SKM-1 (cell line): ENCODE measurements around the gene ZBTB14.

Source experiments
- DNase-seq: peaks from one replicate; lab custom pipeline; 2025; ENCODE audit not compliant: unreplicated experiment; lab: John Stamatoyannopoulos, UW

The ZBTB14 gene

DNA sequence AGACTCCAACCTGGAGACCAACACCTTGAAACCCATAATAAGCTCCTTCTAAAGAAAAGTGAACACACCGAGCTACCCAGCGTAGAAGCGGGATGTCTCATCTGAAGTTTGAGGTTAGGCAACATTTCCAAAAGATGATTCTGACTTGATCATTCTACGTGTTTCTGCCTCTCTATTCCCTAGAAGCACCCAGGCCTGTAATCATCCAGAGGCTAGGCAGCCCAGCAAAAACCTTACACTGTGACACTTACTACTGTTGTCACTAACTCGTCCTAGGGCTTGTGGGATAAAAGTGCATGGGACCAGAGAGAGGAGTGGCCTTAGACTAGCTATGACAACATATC is 1.4 kb downstream of the ZBTB14 start:
- DNase-seq: no peak

DNA sequence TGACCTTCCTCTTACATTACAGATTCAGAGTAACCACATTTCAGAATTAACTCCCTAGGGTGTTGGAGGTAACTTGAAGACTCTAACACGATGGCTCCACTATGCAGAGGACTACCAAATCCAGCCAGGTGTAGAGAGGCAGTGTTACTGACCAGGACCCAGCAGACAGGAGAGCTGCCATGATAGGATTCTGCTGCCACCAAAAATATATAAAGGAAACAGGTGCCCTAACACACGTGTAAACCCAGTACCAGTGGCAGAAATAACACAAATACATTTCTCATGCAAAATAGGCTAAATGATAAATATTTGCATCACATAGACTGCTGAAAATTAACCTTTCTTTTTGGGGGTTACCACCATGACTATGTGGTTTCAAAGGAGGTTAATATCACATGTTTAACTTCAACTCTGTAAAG is 7.0 kb downstream of the ZBTB14 start:
- DNase-seq: no peak

- no peak for DNase-seq
Measured at GRCh38 chr18:5287854-5288253, 7.7 kb downstream of the ZBTB14 start.

DNA sequence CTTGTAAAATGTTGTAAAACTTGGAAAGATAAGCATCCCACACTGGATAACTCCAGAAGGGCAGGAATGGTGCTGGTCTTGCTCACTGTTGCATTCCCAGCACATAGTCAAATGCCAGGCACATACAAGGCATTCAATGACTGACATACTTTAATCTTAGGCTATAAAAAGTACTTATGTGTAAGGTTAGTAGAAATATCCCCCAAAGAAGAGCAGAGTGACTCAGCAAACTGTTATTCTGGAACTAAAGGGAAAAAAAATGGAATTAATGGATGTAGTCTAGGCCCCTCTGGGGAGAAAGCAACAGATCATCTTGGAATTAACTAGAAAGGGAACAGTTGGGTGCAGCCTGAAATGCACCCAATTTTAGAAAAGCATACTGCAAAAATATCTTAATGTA is 9.0 kb downstream of the ZBTB14 start:
- DNase-seq: no peak

DNA sequence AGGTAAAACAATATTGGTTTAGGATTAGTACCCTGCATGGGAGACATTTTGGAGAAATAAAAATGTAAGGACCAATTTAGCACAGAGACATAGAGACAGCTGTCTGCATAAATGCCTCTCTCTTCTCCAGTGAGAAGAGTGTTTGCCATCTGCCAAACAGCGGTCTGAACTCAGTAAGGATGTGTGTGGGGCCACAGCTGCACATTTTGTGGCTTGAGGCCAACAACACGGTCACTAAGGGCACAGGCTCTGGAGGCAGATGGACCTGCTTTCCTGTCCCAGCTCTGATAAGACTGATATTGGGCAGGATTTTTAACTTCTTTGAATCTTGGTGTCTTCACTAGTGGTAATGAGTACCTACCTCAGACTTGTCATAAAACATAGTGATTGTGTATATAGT is 10.2 kb downstream of the ZBTB14 start:
- no peak for DNase-seq

GRCh38 chr18:5284808-5285207 is 10.7 kb downstream of the ZBTB14 start:
- DNase-seq: no peak

DNA sequence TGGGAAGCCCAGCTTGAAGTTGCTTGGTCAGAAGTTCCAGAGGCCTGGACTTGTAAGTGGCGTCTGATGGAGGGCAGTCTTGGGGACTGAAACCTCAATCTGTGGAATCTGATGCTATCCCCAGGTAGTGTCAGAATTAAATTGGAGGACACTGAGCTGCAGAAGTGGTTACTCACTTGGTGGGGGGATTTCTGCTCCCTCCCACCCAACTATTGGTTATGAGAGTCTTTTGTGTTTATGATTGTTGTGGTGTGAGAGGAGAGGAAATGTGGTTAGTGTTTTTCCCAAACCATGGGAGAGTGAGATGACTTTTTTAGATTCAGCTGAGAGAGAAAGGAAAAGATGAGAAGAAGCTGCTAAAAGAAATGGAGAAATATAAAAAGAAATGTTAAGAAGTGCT is 12.8 kb downstream of the ZBTB14 start:
- DNase-seq: no peak

DNA sequence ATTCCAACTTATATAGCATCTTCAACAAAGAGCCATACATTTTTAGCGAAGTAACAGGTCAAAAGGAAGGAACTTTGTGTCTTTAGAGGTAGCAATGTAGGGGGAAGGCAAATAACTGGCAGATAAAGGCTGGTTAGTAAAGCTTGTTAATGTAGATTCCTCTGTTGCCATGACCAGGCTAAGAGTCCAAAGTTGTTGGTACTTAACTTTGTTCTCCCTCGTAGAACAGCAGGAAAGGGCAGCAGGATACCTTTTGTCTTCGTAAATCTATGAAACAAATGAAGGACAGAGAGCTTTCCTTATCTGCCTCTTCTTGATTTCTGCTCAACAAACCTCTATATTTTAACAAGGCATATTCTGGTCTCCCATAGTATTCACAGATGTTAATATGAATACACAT is 18.6 kb downstream of the ZBTB14 start:
- no peak for DNase-seq

DNA sequence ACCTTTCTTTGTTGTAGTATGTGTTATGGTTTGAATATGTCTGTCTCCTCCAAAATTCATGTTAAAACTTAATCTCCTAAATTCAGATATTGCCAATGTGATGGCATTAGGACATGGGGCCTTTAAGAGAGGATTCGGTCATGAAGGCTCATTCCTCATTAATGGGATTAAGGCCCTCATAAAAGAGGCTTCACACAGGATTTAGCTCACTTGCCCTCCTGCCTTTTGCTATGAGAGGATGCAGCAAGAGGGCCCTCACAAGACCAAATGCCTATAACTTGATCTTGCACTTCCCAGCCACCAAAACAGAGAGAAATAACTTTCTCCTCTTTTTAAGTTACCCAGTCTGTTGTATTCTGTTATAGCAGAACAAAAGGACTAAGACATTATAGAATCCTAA is 19.7 kb downstream of the ZBTB14 start:
- DNase-seq: no peak

DNA sequence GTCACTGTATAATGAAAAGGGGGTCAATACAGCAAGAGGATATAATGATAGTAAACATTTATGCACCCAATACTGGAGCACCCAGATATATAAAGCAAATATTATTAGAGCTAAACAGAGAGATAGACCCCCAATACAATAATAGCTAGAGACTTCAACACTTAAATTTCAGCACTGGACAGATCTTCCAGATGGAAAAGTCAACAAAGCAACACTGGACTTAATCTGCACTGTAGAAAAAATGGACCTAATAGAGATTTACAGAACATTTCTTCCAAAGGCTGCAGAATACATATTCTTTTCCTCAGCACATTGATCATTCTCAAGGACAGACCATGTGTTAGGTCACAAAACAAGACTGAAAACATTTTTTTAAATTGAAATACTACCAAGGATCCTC is 26.7 kb downstream of the ZBTB14 start:
- DNase-seq: no peak

DNA sequence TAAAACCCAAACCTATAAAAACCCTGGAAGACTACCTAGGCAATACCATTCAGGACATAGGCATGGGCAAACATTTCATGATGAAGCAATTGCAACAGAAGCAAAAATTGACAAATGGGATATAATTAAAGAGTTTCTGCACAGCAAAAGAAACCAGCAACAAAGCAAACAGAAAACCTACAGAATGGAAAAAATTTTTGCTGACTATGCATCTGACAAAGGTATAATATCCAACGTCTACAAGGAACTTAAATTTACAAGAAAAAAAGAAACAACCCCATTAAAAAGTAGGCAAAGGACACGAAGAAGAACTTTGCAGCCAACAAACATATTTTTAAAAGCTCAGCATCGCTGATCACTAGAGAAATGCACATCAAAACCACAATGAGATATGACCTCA is 28.8 kb downstream of the ZBTB14 start:
- DNase-seq: no peak

- DNase-seq: no peak
Measured at GRCh38 chr18:5253910-5254309, 41.6 kb downstream of the ZBTB14 start.

GRCh38 chr18:5251117-5251516 is 44.4 kb downstream of the ZBTB14 start:
- no peak for DNase-seq

- no peak for DNase-seq
Measured at GRCh38 chr18:5250603-5251002, 44.9 kb downstream of the ZBTB14 start.

DNA sequence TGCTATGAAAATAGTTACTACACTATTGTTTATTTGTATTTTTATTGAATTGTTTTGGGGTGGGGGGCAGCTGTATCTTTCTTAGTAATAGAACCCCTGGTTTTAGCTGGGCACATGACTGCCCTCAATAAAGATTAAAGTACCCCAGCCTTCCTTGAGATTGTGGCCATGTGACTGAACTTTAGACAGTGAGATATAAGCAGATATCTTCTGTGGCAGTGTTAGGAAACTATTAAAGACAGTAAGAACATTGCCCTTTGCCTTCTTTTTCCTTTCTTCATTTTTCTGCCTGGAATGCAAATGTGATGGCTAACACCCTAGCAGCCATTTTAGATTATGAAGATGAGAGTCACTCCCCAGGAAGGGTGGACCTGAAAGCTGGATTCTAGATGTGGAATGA is 50.6 kb downstream of the ZBTB14 start:
- no peak for DNase-seq

GRCh38 chr18:5239447-5239846 is 56.1 kb downstream of the ZBTB14 start:
- no peak for DNase-seq
